Panc1 (cell line): ENCODE data around the gene HOXD11. TPM values are rescaled to one million over a fixed set of nuclear protein-coding genes. Genes with fewer than 3 reads are reported as not detected.

Experiments used
- ATAC-seq: fragments of 200-7000 bp; cut with Tn5 transposase; 2 replicates; pipeline ENCODE4 v1.9.1; 2020; ENCODE audit warnings: mild to moderate bottlenecking, moderate library complexity
- BruUV-seq: library from RNA; stranded (reverse); fragments of 400-500 nt; replicated peaks from 2 replicates; lab custom pipeline; 2021; lab: Mats Ljungman, UMichigan
- CTCF ChIA-PET: fragments of 300-600 bp; sonication (Branson Sonifier 250); formaldehyde crosslinking; loops from one replicate; lab custom pipeline; 2022; ENCODE audit warnings: antibody characterized with exemption; lab: Charles Lee
- POLR2A ChIA-PET: fragments of 300-600 bp; sonication (Branson Sonifier 250); formaldehyde crosslinking; loops from one replicate; lab custom pipeline; 2022; ENCODE audit warnings: antibody characterized with exemption; lab: Charles Lee
- DNase-seq: peaks from one replicate; pipeline ENCODE4 v3.0.0-alpha.2; 2010; ENCODE audit warnings: low read depth, low spot score
- H3K27ac ChIP-seq: 2 replicates; pipeline ENCODE4 v1.5.1; 2011; ENCODE audit warnings: mild to moderate bottlenecking, low read length, inconsistent platforms
- H3K27me3 ChIP-seq: fragments of 200-500 bp; sonication (Bioruptor generic); 2 replicates; pipeline ENCODE4 v1.6.0; 2014; ENCODE audit warnings: low read length, inconsistent platforms; ENCODE audit not compliant: control insufficient read depth, insufficient read depth
- H3K36me3 ChIP-seq: fragments of 200-500 bp; sonication (Bioruptor generic); 2 replicates; pipeline ENCODE4 v1.5.1; 2014; ENCODE audit warnings: inconsistent platforms, mild to moderate bottlenecking, low read length, moderate library complexity; ENCODE audit not compliant: control insufficient read depth, insufficient read depth
- H3K4me1 ChIP-seq: 2 replicates; pipeline ENCODE4 v1.5.1; 2011; ENCODE audit warnings: inconsistent platforms, mild to moderate bottlenecking, low read length, moderate library complexity; ENCODE audit not compliant: control insufficient read depth, insufficient read depth
- H3K4me3 ChIP-seq, 2 experiments: 2 replicates each; pipeline ENCODE4 v1.5.1; 2011 to 2012; ENCODE audit warnings: low read depth in 2 of 2, low read length in 2 of 2, mild to moderate bottlenecking in 2 of 2, inconsistent platforms in 1 of 2, moderate library complexity in 1 of 2
- H3K9me3 ChIP-seq: fragments of 200-500 bp; sonication (Bioruptor generic); 2 replicates; pipeline ENCODE4 v1.5.1; 2014; ENCODE audit warnings: low read depth, mild to moderate bottlenecking, inconsistent platforms, low read length, moderate library complexity; ENCODE audit not compliant: control insufficient read depth, insufficient read depth
- CTCF ChIP-seq: fragments of 450-650 bp; IDR thresholded peaks from 2 replicates; pipeline ENCODE4 v1.5.1; 2017; ENCODE audit warnings: mild to moderate bottlenecking
- POLR2AphosphoS5 ChIP-seq: IDR thresholded peaks from 2 replicates; pipeline ENCODE4 v1.6.1; 2012; ENCODE audit warnings: mild to moderate bottlenecking, low read depth, low read length, moderate library complexity
- REST ChIP-seq, 2 experiments: IDR thresholded peaks; 2 replicates each; pipeline ENCODE4 v1.6.1; 2011 to 2012; ENCODE audit warnings: low read depth in 2 of 2, control low read depth in 1 of 2, low read length in 1 of 2, mild to moderate bottlenecking in 1 of 2, moderate library complexity in 1 of 2; ENCODE audit not compliant: insufficient read depth in 1 of 2
- SIN3A ChIP-seq: IDR thresholded peaks from 2 replicates; pipeline ENCODE4 v1.6.1; 2012; ENCODE audit warnings: low read depth, mild to moderate bottlenecking, low read length, moderate library complexity, borderline replicate concordance; ENCODE audit not compliant: insufficient read depth
- TCF7L2 ChIP-seq: IDR thresholded peaks from 2 replicates; pipeline ENCODE4 v1.6.1; 2011; ENCODE audit warnings: mild to moderate bottlenecking, low read depth, low read length, inconsistent platforms
- in situ Hi-C: cut with HindIII; loops from 2 replicates; pipeline ENCODE4 v1.10.0; 2016; ENCODE audit warnings: low sequenced_read_pairs, low pct_unique_long_range_greater_than_20kb
- intact Hi-C: fragments of 100-400 bp; cut with micrococcal nuclease; formaldehyde crosslinking; loops from one replicate; pipeline ENCODE4 v1.10.0; 2022; ENCODE audit not compliant: unreplicated experiment
- total RNA-seq: library from RNA; stranded (reverse); gene quantifications from one replicate; pipeline ENCODE4 v1.2.1, GENCODE V29; 2021; ENCODE audit not compliant: unreplicated experiment

Gene HOXD11
- total RNA-seq, 1 experiment from 2014 or later: 0.49 TPM

DNA sequence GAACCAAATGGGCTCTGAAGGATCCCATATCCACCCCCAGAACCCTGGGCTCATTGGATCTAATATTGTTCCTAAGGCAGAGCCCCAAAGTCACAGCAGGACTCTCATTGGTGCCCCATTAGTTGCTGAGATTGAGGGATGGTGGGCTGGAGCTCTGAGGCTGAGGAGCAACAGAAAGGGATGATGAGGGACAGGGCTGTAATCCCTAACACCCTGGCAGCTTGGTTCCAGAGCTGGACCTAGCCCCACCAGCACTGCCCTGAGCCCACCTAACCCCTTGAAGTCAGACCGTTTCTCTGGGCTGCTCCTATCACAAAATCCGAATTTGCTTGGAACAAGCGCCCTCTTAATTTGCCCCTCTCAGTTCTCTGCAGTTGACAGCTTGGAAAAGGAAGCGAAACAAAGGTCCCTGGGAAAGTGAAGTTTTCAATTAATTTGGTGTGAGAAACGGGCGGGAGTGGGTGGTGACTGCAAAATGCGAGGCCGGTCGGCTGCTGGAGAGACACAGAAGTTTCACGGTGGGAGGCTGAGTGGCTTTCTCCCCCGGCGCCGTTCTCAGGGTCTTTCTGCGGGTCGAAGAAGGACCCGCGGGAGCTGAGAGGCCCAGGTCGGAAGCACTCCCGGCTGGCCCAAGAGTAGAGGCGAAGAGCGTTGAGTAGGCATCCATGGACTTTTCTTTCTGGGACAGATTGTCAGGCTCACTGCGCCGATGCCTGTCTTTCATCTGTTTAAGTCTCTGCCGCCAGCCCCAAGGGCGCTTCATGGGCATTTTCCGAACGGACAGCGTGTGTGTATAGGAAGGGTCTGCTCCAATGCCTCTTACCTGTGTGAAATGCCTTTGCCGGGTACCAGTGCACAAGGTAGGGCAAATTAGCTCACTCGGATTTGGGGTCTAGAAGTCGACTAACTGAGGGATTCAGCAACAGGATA is 15.5 kb upstream of the HOXD11 start:
- H3K27ac ChIP-seq: no peak overlapping the region
- no TSS peak for BruUV-seq
- H3K36me3 ChIP-seq: no peaks in the 10 kb centered on the region
- no peak for DNase-seq
- peaks cover 6% of the 10 kb centered on the region; the same call in 1 of the 2 replicates for H3K4me1 ChIP-seq
- ATAC-seq: no peak
- TF ChIP-seq CTCF: no peak
- TF ChIP-seq POLR2AphosphoS5: no peak
- no peak for TF ChIP-seq SIN3A
- TF ChIP-seq REST (IDR thresholded peaks at IDR 0.05; ENCODE audit: insufficient read depth in 1 of 2, low read depth in 2 of 2, low read length in 1 of 2): no peak
- ChIA-PET POLR2A (no interaction called here), CTCF (no interaction called here)
- peaks cover 20% of the 10 kb centered on the region for H3K27me3 ChIP-seq
- in situ Hi-C loops: no loop called here
- no peak overlapping the region for H3K4me3 ChIP-seq
- no peaks in the 10 kb centered on the region for H3K9me3 ChIP-seq
- intact Hi-C loops: no loop called here

- intact Hi-C loops (no loop called here), in situ Hi-C loops (no loop called here)
- Histone ChIP-seq H3K9me3 (no peaks in the 10 kb centered on the region), H3K27me3 (peaks cover 17% of the 10 kb centered on the region), H3K36me3 (no peaks in the 10 kb centered on the region), H3K27ac (no peak within 1 kb of the TSS), H3K4me3 (no peak within 1 kb of the TSS), H3K4me1 (peaks cover 11% of the 10 kb centered on the region; the same call in 1 of the 2 replicates)
- no TSS peak for BruUV-seq
- ATAC-seq: no peak
- DNase-seq: no peak
- ChIA-PET POLR2A (no interaction called here), CTCF (no interaction called here)
- TF ChIP-seq TCF7L2: no peak
- no peak for TF ChIP-seq POLR2AphosphoS5
- TF ChIP-seq REST (IDR thresholded peaks at IDR 0.05; ENCODE audit: insufficient read depth in 1 of 2, low read depth in 2 of 2, low read length in 1 of 2): no peak
- TF ChIP-seq CTCF: no peak
- no peak for TF ChIP-seq SIN3A
These were observed 14.6 kb upstream of the HOXD11 start, which contains the start of gene HOXD13 for GRCh38 chr2:176092270-176093144. Gene HOXD13, plus strand, starts transcription at chr2:176092721. Its CDS starts 170 bp downstream, at chr2:176092891.
